Measurements from ENCODE around the gene ALKBH5. TPM values are rescaled to one million over a fixed set of nuclear protein-coding genes. Genes with fewer than 3 reads are reported as not detected.

The ALKBH5 gene
- total RNA-seq, 2 donors from 2014 or later, result 161 to 255 TPM

DNA sequence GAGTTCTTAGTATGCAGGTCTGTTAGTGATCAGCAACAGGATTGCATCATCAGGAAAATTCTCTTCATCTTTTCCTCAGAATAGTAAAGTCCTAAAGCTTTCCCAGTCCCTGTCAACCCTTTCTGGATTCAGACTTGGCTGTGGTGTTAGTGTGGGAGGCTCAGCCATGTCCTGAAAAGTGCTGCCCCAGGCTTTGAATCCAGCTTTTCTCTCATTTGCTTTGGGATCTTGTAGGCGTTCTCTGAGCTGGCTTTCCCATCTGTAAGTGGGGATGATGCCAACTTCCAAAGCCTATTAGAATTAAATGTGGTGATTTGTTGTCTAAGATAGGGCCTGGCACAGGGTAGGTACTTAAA lies 3.0 kb downstream of the ALKBH5 start:
- H3K27ac Mint-ChIP-seq, result peak overlapping the region; percentile 95
- H3K9me3 Mint-ChIP-seq, result no peaks in the 10 kb centered on the region
- H3K4me3 Mint-ChIP-seq, result peak overlapping the region; percentile 91
- no peak for ATAC-seq (replicated peaks)
- no peaks in the 10 kb centered on the region for H3K27me3 Mint-ChIP-seq
- H3K4me1 Mint-ChIP-seq, result peaks cover 40% of the 10 kb centered on the region
- peaks cover 93% of the 10 kb centered on the region for H3K36me3 Mint-ChIP-seq (ENCODE audit: low read depth)

DNA sequence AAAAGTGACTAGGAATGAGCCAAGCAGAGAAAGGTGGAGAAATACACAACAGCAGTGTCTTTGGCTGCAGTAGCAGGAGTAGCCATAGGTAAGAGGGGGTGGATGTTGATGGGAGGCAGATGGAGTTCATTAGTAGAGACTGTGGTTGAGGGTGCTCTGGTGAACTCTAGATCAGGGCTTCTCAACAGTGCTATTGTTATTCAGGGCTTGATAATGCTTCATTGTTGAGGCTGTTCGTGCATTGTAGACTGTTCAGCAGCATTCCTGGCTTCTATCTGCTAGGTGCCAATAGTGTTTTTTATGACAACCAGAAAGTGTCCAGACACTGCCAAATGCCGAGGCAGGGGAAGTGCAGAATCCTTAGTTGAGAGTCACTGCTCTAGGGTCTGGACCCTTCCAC lies 3.6 kb downstream of the ALKBH5 start:
- H3K4me3 Mint-ChIP-seq, result peak overlapping the region; percentile 91
- H3K36me3 Mint-ChIP-seq (ENCODE audit: low read depth), result peaks cover 93% of the 10 kb centered on the region
- H3K9me3 Mint-ChIP-seq, result no peaks in the 10 kb centered on the region
- H3K4me1 Mint-ChIP-seq, result peaks cover 34% of the 10 kb centered on the region
- H3K27ac Mint-ChIP-seq, result peak overlapping the region; percentile 95
- no peaks in the 10 kb centered on the region for H3K27me3 Mint-ChIP-seq
- ATAC-seq (replicated peaks), result no peak

DNA sequence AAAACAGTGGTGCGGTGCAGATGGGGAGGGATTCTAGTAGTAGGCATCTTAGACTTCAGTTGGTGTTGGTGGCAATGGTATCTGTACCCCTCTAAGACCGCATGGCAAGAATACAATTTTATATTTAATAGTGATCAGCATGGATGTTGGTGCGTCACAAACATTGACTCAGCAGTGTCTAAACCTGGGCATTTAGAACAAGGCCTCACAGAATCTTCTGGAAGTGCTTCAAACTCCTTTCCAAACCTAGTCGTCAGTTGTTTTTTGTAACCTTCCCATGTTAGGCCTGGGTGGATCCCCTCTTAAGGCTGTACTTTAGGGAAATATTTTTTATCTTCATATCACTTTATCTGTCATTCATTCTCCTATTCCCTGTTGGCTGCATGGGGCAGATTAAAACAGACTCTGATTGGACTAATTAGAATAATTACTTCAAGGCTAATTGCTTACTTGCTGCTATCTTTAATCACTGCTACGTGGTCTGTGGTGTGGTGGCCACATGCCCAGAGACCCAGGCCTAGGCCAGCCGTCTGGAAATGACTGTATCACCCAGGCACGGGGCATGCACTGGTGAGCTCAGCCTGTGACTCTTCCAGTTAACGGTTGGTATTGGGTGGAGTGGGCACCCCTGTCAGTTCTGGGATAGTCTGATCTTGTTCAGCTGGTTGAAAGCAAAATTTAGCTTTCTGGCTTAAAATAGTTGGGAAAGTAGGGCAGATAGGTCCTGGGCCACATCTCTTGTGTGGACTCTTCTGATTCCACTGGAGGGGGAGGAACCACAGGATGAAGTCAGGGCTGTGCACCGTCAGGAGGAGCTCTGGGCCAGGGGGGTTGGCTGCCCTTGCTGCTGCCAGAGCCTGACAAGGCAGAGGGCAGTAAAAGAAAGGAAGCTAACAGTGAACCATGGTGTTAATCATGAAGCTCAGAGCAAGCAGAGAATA lies 4.5 kb downstream of the ALKBH5 start:
- H3K4me3 Mint-ChIP-seq, result peak overlapping the region; percentile 91
- H3K4me1 Mint-ChIP-seq, result peaks cover 33% of the 10 kb centered on the region
- no peaks in the 10 kb centered on the region for H3K27me3 Mint-ChIP-seq
- peak overlapping the region; percentile 95 for H3K27ac Mint-ChIP-seq
- ATAC-seq (replicated peaks), result peak; percentile 32
- peaks cover 94% of the 10 kb centered on the region for H3K36me3 Mint-ChIP-seq (ENCODE audit: low read depth)
- no peaks in the 10 kb centered on the region for H3K9me3 Mint-ChIP-seq

DNA sequence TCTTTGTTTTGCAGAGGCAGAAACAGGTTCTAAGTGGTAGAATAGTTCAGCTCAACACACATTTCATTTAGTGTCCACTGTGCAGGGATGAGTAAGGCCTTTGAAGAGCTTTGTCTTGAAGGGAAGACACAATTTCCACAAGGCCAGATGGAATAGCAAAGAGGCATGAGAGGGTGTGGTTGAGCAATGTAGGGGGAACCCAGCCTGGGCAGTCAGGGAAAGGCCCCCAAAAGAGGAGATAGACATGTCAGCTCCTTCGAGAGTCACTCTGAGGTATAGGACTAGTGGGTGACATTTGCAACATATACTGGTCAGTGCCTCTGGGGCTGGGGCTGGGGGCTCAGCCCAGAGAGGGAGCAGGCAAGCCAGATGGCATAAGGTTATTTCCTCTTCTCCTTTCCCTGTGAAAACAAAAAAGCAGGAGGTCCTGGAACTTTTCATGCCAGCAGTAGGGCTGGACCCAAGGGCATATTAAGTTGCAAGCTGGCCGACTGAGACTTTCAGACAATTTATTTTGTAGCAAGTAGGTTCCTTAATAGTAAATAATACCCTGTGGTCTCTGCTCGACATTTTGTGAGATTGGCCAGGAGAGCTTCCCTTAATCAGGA lies 7.1 kb downstream of the ALKBH5 start:
- Mint-ChIP-seq H3K4me3 (peak overlapping the region; percentile 49), H3K9me3 (no peaks in the 10 kb centered on the region), H3K27ac (peak overlapping the region; percentile 32), H3K4me1 (peaks cover 39% of the 10 kb centered on the region), H3K36me3 (ENCODE audit: low read depth) (peaks cover 97% of the 10 kb centered on the region), H3K27me3 (no peaks in the 10 kb centered on the region)
- no peak for ATAC-seq (replicated peaks)

DNA sequence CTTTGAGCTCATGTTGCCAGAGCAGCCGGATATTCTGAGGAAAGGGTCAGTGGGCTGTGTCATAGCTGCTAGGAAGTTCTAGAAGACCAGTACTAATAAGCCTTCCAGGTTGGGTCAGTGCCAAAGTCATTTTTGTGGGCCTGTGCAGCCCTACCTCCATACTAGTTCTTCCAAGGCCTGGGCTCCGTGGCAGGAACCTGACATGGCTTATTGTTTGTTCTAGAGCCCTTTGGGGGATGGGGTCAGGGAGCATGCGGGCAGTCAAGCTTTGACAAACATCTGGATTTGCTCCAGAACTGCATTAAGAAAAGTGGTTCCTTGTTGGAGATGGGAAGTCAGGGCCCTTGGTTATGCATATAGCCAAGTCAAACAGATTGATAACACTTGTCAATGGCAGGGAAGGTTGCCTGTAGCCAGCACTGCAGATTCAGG lies 7.6 kb downstream of the ALKBH5 start:
- Mint-ChIP-seq H3K4me1 (peaks cover 39% of the 10 kb centered on the region), H3K27me3 (no peaks in the 10 kb centered on the region), H3K36me3 (ENCODE audit: low read depth) (peaks cover 97% of the 10 kb centered on the region), H3K4me3 (peak overlapping the region; percentile 49), H3K27ac (no peak overlapping the region), H3K9me3 (no peaks in the 10 kb centered on the region)
- no peak for ATAC-seq (replicated peaks)

DNA sequence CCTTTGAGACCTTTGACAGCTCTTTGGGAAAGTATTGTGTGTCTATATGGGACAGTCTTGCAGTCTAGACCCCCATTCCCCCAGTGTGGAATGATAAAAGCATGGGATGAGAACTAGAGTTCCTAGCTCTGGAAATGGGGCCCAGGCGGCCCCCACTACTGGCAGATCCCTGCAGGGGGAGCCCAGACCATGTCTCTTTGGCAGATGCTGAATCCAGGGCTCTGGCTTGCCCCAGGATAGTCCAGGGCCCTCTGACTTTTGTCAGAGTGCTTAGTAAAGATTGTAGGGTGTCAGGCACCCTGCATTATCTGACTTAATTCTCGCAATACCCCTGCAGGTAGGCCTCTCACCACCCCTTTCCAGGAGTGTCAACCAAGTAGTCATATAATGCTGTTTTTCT lies 8.3 kb downstream of the ALKBH5 start:
- no peaks in the 10 kb centered on the region for H3K27me3 Mint-ChIP-seq
- ATAC-seq (replicated peaks), result no peak
- H3K4me3 Mint-ChIP-seq, result peak overlapping the region; percentile 49
- no peak overlapping the region for H3K27ac Mint-ChIP-seq
- H3K9me3 Mint-ChIP-seq, result no peaks in the 10 kb centered on the region
- H3K36me3 Mint-ChIP-seq (ENCODE audit: low read depth), result peaks cover 97% of the 10 kb centered on the region
- peaks cover 36% of the 10 kb centered on the region for H3K4me1 Mint-ChIP-seq

DNA sequence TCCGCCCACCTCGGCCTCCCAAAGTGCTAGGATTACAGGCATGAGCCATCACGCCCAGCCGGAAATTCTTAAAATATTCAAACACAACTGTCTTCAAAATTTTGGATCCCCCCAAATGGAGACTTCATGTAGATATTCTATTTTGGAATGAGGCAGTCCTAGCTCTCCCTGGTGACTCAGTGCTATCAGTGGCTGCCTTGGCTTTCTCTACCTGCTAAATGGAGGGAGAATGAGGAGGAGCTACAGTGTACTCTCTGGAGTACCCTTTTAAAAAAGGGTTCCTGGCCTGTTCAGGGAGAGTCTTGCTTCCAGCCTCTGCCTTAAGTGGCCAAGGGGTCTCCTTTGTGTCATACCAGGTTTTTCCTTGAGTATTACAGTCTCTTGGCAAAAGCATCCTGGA lies 10.8 kb downstream of the ALKBH5 start:
- H3K27me3 Mint-ChIP-seq, result no peaks in the 10 kb centered on the region
- no peak overlapping the region for H3K4me3 Mint-ChIP-seq
- peaks cover 97% of the 10 kb centered on the region for H3K36me3 Mint-ChIP-seq (ENCODE audit: low read depth)
- ATAC-seq (replicated peaks), result no peak
- H3K9me3 Mint-ChIP-seq, result no peaks in the 10 kb centered on the region
- H3K27ac Mint-ChIP-seq, result no peak overlapping the region
- peaks cover 37% of the 10 kb centered on the region for H3K4me1 Mint-ChIP-seq

DNA sequence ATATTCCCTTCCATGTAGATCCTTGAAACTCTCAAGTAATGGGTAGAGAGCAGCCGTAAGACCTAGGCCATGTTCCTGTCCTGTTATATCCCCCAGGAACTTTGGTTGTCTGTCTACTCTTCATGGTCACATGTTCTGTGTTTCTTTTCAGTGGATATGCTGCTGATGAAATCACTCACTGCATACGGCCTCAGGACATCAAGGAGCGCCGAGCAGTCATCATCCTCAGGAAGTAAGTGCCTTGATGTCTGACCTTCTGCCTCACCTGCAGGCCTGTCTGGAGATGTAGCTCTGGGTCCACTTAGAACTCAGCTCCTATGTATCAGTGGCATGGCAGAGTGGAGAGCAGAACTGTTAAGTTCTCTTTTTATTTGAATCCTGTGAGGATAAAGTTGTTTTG lies 11.2 kb downstream of the ALKBH5 start:
- Mint-ChIP-seq H3K4me3 (no peak overlapping the region), H3K27ac (no peak overlapping the region), H3K4me1 (peaks cover 34% of the 10 kb centered on the region), H3K9me3 (no peaks in the 10 kb centered on the region), H3K27me3 (no peaks in the 10 kb centered on the region), H3K36me3 (ENCODE audit: low read depth) (peaks cover 97% of the 10 kb centered on the region)
- no peak for ATAC-seq (replicated peaks)

DNA sequence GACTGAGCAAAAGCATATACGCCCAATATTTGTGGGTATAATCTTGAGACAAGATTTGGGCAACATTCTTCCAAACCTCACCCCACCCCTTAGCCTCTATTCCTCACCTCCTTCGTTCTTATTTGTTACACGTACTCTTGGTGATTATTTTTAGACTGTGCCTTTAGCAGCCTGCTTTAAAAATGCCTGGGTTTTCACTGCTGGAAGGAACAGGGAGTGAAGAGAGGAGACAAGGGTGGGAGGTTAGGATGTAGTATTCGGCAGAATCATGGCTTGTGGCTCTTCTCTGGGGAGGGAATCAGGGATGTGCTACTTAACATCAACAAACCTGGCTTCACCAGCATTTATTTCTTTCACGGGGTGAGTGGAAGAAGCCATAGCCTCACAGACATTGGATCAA lies 11.6 kb downstream of the ALKBH5 start:
- no peak for ATAC-seq (replicated peaks)
- Mint-ChIP-seq H3K27me3 (no peaks in the 10 kb centered on the region), H3K36me3 (ENCODE audit: low read depth) (peaks cover 97% of the 10 kb centered on the region), H3K4me1 (peaks cover 32% of the 10 kb centered on the region), H3K4me3 (no peak overlapping the region), H3K9me3 (no peaks in the 10 kb centered on the region), H3K27ac (no peak overlapping the region)

DNA sequence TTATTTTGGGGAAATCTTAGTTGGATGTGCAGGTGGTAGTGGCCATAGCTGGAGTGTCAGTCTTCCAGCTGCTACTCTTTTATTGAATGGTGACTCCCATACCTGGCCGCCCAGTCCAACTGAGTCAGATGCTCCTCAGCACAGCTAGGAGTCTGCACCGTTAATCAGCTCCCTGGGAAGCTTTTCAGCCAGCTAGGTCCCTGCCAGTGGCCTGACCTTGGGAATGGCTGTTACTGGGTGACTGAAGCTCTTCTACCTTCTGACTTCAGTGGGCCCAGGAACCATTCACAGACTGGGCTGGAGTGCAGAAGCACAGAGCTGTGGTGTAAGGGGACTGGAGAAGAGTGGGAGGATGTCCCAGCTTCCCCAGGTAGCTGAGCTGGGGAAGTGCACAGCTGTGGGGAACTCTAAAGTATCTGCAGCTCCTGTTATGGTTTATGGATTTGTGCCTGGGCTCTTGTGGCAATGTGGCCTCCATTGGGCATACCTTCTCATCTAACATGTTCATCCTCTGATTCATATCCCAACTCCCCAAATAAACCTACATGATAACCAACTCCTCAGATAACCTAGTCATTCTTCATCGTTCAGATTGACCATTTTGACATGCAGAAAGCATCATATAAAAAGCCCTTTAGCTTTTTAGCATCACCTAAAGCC lies 14.0 kb downstream of the ALKBH5 start:
- Mint-ChIP-seq H3K27me3 (no peaks in the 10 kb centered on the region), H3K4me3 (peak overlapping the region; percentile 12), H3K9me3 (no peaks in the 10 kb centered on the region), H3K27ac (peak overlapping the region; percentile 25), H3K4me1 (peaks cover 29% of the 10 kb centered on the region), H3K36me3 (ENCODE audit: low read depth) (peaks cover 97% of the 10 kb centered on the region)
- ATAC-seq (replicated peaks), result no peak

DNA sequence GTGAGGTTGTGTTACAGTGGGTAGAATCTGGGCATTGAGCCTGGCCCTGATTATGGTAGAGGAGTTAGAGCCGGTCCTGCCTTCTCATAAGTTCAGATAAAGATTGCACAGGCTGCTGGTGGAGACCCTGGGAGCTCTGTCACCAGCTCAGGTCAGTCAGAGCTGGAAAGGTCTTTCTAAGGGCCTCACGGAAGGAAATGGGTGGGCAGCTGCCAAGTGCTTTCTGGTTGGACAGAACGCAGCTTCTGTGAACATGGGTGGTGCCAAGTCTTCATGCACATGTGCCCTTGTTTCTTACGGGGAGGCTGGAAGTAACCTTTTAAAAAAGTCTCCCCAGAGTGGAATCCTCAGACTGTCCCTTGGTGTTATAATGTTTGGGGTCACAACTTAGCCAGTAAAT lies 14.9 kb downstream of the ALKBH5 start:
- H3K4me3 Mint-ChIP-seq, result peak overlapping the region; percentile 12
- no peaks in the 10 kb centered on the region for H3K27me3 Mint-ChIP-seq
- peak overlapping the region; percentile 25 for H3K27ac Mint-ChIP-seq
- H3K36me3 Mint-ChIP-seq (ENCODE audit: low read depth), result peaks cover 96% of the 10 kb centered on the region
- H3K4me1 Mint-ChIP-seq, result peaks cover 27% of the 10 kb centered on the region
- no peaks in the 10 kb centered on the region for H3K9me3 Mint-ChIP-seq
- ATAC-seq (replicated peaks), result no peak

DNA sequence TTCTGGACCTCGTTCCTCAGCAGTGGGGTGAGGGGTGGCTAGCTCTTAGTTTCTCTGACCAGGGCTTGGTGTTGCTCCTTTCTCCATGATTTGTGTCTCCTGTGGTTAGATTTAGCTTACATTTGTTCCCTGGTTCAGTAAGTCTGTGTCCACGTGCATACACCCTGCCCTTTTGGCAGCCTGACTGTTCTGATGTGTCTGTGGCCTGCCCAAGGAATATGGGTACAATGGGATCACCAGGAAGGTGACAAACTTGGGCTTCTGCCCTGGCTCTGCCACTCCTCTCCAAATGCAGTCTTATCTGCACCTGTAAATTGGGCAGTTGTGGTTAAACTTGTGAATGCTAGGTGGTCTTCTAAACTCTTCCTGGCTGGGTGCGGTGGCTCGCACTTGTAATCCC lies 17.5 kb downstream of the ALKBH5 start:
- no peaks in the 10 kb centered on the region for H3K9me3 Mint-ChIP-seq

DNA sequence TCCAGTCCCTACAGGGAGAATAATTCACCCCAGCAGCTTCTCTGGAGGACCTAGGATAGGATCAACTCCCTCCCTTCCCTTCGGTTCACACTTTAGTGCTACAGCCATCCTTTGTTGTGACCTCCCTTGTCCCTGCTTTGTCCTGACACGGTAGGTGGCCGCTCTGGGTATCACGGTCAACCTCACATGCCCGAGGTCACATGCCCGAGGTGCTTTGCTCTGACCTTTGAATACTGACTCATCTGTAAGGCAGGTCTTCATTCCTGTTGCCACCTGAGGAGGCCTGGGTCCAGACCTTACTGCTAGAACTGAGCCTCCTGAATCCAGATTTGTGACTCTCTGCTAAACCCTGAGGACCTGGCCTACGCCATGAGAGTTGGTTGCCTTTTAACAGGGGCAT lies 19.7 kb downstream of the ALKBH5 start:
- H3K36me3 Mint-ChIP-seq (ENCODE audit: low read depth), result peaks cover 94% of the 10 kb centered on the region
- H3K4me3 Mint-ChIP-seq, result no peak overlapping the region
- H3K9me3 Mint-ChIP-seq, result no peaks in the 10 kb centered on the region
- H3K27ac Mint-ChIP-seq, result no peak overlapping the region
- no peaks in the 10 kb centered on the region for H3K27me3 Mint-ChIP-seq
- H3K4me1 Mint-ChIP-seq, result peaks cover 16% of the 10 kb centered on the region
- no peak for ATAC-seq (replicated peaks)

More for the DNA sequence above, 17.5 kb downstream of the ALKBH5 start:
- H3K27ac Mint-ChIP-seq, result peak overlapping the region; percentile 48
- peaks cover 94% of the 10 kb centered on the region for H3K36me3 Mint-ChIP-seq (ENCODE audit: low read depth)
- H3K4me3 Mint-ChIP-seq, result no peak overlapping the region
- peaks cover 23% of the 10 kb centered on the region for H3K4me1 Mint-ChIP-seq
- ATAC-seq (replicated peaks), result no peak
- no peaks in the 10 kb centered on the region for H3K27me3 Mint-ChIP-seq

DNA sequence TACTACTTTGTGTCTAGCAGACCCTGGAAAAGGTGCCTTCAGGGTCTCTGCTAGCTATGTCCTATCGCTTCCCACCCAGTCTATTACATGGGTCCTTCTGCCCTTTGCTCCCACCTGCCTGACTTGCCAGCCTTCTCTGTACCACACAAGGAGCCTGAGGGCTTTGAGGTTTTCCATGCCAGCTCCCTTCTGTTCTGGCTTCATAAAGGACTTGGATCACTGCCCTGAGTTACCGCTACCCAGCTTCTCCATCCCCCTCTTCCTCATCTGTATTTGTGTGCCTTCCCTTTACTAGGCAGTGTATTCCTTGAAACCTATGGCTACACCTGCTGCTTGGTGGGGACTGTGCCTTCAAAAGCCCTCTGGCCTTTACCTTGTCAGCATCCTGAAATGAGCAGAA lies 22.2 kb downstream of the ALKBH5 start:
- no peak overlapping the region for H3K4me3 Mint-ChIP-seq
- peaks cover 3% of the 10 kb centered on the region for H3K4me1 Mint-ChIP-seq
- H3K27ac Mint-ChIP-seq, result peak overlapping the region; percentile 84
- H3K27me3 Mint-ChIP-seq, result no peaks in the 10 kb centered on the region
- H3K36me3 Mint-ChIP-seq (ENCODE audit: low read depth), result peaks cover 94% of the 10 kb centered on the region
- ATAC-seq (replicated peaks), result no peak
- no peaks in the 10 kb centered on the region for H3K9me3 Mint-ChIP-seq

DNA sequence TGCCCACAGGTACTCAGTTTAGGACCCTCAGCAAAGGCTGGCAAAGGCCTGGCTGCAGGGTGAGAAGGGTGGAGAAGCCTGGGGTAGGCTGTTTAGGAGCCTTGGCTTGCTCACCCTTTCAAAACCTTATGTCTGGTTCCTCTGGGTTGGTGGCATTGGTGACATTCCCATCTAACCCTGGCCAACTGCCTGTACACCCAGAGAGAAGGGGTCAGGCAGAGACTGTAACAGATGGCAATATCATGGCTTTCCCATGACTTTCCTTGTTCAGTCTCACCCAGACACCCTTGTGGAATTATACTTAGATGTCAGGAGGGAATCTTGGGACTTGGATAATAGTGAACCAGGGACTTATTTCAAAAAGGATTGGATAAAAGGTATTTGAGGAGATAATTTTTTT lies 23.3 kb downstream of the ALKBH5 start:
- Mint-ChIP-seq H3K4me1 (no peaks in the 10 kb centered on the region), H3K4me3 (no peak overlapping the region), H3K27me3 (no peaks in the 10 kb centered on the region), H3K9me3 (no peaks in the 10 kb centered on the region), H3K36me3 (ENCODE audit: low read depth) (peaks cover 86% of the 10 kb centered on the region), H3K27ac (peak overlapping the region; percentile 43)
- no peak for ATAC-seq (replicated peaks)
